Medulla oblongata (tissue), 1 donor: ENCODE results near the gene UBE2H.
"Not testable (repeated sequence)": the region's sequence is repeated elsewhere in the genome, so short reads cannot be mapped to it uniquely, and the experiment has no call there.

Experiments
- DNase-seq: peaks from one replicate; pipeline ENCODE4 v3.0.0-alpha.2; 2015; ENCODE audit errors: extremely low spot score

The UBE2H gene

DNA sequence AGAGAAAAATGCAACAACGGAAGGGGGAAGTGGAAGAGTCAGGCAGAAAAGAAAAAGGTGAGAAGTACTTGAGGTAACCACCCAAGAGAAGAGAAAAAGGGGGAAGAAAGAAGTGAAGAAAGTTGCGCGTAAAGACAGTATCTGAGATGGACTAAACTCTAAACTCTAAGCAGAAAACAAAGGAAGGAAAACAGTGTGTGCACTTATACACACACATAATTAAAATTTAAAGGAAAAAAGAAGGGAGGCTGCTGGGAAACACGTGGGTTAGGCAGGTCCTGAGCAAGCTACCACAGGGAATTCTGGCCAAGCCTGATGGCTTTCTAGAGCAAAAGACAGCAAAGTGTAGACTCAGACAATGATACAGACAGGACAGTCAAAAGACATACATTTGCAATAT is 78.0 kb downstream of the UBE2H start:
- DNase-seq, result no peak

DNA sequence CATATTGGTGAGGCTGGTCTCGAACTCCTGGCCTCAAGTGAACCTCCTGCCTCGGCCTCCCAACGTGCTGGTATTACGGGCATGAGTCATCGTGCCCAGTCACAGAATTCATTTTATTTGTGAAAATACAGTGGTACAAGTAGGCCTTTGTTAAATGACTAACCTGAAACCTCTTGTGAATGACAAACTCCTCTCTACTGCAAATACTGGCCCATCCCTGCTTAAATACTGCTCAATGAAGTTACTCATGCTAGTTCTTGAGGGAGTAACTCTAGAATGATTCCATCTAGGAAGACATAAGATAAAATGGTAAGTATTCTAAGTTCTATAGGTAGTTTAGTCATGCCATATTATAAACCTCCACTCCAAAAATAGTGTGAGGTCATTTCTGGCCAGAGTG is 80.7 kb downstream of the UBE2H start:
- no peak for DNase-seq

DNA sequence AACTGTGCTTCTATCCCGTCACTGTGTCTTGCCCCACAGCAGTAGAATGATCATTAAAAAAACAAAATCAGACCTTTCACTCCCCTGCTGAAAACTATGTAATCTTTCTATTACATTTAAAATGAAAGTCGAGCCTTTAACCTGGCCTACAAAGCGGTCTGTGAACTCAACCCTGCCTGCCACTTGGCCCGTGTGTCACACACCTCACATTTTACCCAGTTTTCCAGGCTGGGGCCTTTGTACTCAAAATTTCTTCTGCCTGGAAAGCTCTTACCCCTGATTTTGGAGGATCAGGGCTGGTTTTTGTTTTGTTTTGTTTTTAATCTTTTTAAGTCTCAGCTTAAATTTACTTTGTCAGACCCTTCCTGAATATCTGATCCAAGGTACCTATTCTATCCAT is 82.1 kb downstream of the UBE2H start:
- DNase-seq, result no peak

DNA sequence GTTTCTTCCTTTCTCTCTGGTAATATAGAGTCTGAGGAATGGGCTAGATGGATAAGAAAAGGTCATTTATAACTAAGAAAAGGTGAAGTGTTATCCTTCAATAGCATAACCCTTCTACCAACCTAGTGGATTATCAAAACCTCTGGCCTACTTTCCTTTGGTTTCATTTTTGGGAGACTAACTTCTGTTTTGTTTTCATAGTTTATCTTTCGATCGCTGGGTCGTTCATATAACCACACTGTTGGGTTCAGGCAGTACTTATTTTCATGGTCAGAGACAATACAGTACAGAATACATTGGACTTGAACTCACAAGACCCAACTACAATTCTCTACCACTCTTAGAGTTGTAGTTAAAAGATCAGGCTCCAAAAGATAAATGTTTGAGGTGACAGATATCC is 86.5 kb downstream of the UBE2H start:
- no peak for DNase-seq

DNA sequence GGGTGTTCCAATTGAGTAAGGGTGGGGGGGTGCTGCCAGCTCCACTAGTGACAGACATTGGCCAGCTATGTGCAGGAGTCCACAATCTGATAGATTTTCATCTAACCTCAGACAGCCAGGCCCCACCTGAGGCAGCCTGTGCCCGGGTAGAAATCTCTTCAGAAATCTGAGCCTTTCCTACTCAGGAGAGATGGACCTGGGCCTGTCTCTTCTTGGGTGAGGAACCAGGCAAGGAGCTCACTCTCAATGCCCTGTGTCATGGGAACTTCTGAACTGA is 86.9 kb downstream of the UBE2H start:
- DNase-seq, result no peak

DNA sequence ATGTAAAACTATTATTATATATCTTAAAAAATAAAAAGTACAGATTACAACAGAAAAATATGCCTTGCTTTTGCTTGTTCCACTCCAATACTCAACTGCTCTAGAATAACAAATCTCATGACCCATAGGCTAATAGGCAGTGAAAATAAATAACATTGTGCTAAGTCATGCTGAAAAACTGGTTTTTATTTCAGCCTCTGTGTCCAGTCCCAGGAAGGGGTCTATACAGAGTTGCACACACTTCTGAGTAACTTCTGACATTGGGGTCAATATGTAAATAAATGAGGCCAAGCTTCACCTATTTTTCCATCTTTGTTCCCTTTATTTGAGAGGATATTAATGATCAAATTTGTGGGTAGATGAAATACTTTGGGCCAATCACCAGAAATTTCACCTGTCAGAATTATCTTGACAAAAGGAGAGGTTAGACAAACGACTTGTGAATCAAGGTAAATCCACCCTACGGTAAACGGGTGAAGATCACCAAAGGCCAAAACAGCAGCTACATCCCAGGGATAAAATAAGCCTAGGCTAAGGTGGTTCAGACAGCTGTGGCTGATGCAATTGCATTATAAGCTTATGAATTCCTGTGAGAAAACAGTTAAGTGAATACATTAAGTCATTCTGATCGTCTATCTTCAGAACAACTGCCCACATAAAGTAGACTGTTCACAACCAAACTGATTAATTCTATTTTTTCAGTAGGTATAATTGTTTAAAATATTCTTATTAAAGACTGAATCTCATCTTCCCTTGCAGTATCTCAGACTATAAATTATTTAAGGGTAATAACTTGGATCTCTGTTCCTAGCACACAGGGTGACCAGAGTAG is 87.5 kb downstream of the UBE2H start:
- DNase-seq, result no peak

DNA sequence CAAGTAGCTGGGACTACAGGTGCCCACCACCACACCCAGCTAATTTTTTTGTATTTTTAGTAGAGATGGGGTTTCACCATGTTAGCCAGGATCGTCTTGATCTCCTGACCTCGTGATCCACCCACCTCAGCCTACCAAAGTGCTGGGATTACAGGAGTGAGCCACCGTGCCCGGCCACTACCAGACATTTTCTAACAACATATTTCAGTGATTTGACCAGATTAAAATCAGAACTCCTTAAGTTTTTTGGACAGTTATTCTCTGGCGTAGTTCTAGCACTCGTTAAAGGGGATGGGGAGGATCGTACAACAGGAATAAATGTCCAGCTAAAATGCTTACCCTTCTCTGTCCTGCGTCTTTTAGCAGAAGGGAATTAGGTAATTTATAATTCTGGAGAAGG is 88.1 kb downstream of the UBE2H start:
- not testable (repeated sequence) for DNase-seq

DNA sequence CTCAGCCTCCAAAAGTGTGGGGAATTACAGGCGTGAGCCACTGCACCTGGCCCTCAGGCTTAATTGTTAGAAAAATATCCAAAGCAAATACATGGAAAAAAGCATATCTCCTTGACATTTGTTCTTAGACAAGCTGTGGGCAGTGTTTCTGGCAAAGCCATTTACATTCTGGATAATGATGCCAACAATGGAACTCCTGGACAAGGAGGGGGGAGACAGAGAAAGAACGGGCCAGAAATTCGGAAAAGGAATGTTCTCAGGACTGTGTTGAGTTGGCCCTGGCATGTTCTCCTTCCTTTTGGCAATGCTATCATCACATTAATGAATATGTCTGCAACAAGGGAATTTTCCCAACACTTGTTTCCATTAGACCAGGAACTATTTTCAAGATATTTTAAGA is 88.7 kb downstream of the UBE2H start:
- no peak for DNase-seq

DNA sequence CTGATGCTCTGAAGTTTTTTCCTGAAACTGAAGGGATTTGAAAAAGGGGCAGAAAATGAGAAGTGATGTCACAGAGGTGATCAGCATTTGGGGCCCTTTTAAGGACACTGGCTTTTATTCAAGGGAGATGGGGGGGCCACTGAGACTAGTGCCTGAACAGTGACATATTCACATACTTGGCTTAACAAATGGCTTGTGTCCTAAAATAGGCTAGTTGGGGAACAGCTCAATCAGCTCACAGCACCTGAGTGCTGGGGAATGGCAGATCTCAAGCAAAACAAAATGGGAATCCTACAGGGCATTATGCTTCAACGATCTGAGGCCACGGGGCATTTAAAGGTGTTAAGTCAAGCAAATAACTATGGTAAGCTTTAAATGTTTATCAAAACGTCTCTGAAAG is 90.1 kb downstream of the UBE2H start:
- DNase-seq, result no peak

DNA sequence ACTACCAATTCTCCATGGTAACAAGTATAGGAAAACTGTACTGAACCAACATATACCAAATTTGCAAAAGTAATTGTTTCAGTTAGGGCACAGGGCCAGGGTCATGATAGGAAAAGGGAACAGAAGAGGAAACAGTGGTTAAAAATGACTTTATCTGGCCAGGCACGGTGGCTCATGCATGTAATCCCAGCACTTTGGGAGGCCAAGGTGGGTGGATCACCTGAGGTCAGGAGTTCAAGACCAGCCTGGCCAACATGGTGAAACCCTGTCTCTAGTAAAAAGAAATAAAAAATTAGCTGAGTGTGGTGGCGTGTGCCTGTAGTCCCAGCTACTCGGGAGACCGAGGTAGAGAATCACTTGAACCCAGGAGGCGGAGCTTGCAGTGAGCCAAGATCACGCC is 92.0 kb downstream of the UBE2H start:
- DNase-seq, result not testable (repeated sequence)

DNA sequence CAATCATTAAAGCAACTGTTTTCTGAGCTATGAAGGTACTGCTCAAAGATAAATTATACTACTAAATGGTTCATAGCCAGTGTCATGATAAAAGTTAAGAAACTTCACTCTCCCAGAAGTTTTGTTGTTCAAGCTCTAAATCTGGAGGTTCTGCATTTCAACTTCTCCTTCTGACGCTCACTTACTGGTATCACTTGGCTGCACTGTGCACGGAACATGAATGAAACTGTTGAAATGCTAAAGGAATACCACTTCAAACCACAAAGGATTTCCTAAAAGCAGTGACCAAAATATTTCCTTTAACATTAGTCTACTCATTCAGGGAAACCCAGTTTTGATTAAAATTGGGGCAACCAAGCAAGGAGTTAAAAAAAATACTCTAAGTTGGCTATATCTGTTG is 93.6 kb downstream of the UBE2H start:
- peak; percentile 81 for DNase-seq

DNA sequence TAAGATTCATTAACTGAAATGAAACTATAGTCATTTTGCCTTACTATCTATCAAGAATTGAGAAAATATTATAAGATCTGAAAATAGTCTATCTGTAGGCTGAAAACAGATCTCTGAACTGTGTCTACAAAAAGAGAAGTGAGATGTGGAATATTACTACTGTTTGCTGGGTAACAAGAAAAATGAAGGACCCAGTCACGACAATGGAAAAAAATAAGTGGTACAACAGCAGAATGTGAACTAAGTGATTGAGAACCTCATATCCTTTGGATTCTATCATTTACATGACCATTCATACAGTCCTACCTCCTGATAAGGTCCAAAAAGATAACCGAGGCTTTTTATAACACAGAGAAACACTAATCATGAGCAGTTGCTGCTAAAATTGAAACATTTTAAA is 94.3 kb downstream of the UBE2H start:
- DNase-seq, result no peak

DNA sequence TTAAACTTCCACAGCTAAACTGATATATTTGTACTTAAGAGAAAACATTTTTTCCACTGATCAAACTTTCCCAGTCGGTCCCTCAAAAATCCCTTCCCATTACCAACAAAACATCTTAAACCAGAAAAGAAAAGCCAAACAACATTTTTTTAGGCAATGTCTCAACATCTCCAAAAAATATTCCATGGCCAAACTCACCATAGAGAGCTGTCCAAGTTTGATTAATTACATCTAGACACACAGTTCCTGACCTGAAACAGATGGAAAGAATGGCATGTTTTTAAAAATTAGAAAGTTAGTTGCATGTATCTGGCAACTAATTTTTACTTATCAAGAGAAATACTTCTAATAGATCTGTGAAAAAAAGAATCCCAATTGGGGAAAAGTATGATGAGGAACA is 95.4 kb downstream of the UBE2H start:
- DNase-seq, result no peak

DNA sequence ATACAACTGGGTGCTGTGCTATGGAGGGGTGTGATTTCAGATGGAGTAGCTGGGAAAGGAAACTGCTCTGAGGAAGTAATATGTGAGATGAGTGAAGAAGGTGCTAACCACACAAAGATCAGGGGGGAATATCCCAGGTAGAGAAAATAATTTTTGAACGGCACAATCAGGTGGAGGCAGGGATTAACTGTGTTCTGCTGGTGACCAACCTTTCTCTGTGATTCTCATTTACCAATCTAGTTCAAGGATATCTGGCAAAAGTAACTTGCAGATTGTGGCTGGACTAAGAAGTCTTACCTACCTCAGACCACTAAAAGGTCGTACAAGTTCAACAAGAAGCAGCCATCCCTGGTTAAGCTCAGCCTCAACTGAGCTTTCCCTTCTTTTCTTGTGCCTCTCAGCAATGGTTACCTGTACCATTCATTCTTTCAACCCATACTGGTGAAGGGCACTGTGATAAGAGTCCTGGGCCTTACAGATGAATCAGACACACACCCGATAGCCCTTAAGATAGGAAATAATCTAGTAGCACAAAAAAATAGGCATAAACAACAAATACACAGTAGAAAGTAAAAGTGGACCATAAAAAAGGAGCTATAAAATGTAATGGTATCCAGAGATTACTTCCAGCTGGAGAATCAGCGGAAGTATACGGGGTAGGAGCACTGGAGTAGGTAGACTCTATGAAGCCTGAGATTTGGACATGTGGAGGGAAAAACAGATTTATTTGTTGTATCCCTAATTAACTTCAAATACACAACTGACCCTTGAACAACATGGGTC is 96.6 kb downstream of the UBE2H start:
- DNase-seq, result no peak

DNA sequence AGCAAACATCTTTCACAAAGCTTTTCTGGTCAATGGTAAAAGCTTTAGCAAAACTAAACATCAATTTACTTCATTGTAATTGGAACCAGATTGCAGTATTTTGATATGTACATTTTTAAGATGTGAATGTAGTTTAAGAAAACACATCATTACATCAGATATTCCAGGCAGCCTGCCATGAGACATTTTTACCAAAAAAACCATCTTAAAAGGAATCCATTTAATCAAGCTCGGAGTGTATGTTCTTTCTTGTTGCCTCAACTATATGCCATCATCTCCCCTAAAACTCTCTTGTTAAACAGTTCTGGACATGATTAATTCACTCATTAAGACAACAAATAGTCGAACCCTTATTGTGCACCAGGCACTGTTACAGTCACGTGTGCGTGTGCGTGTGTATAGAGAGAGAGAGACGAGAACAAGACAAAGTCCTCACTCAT is 97.5 kb downstream of the UBE2H start:
- no peak for DNase-seq

DNA sequence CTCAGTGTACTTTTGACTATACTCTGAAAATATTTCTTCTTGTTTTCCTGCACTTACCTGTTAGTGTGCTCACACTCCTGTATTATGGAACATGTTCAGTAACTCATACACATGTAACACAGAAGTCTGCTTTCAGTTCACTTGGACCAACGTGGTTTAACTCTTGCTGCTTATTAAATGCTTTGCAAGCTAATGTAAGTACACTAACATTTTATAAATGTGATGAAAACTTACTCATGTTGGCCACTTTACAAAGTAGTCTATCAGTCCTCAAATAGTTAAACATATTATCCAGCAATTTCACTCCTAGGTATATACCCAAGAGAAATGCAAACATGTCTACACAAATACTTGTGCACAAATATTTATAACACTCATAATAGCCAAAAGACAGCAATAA is 98.4 kb downstream of the UBE2H start:
- no peak for DNase-seq

DNA sequence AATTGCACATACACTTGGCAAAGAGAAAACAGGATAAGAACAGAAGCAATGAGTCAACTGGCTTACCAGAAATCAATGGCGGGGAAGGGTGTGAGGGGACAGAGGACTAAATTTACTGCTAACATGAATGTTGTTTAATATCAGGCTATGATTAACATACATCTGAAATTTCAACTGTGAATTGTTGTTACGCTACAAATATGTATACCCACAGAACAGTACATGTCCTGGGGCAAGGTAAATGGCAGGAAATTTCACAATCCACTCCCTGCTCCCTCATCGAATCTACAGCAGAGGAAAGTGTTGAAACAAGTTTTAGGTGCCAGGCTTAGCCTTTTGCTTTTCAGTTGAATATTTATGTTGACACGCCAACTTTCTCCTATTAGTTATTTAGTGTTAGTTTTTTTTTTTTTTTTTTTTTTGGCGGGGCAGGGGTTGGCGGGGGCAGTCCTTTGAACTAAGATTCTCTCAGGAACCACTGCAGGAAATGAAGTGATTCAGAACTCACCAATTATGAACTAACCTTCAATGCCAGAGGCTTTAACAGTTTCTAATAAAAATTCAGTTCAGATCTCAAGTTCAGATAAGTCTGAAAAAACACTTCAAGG is 99.0 kb downstream of the UBE2H start:
- DNase-seq, result no peak

DNA sequence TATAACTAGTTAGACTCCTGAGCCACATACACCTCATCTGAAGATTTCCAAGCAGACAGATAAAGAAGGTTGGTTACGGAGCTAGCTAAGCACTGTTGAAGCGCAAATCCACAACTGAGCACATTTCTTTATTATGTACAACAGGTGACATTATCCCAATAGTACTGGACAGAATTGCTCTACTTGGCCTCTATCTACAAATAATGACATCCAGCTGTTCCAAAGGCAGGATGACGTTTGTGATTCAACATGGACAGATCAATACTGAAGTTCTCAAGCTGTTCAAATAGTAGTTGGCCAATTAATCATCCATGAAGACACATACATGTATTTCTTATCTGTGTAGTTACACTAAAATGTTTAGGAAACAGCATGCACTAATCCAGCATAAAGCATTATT is 101.0 kb downstream of the UBE2H start:
- no peak for DNase-seq

DNA sequence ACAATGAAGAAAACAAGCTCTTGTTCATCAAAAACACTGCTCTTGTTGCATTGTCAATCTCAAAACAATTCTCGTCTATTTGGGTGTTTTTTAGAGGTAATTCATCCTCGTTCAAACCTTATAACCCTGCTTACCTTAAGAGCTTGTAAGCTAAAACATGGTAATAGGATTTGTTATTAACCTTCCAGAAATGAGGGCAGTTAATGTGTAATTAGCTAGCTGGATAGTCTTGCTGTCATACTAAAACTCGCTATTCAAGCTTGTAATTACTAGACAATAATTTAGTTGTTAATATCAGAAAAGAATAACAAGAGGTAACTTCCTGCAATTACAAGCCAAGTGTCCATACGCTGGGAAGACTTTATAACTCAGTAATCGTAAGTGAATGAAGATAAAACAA is 101.6 kb downstream of the UBE2H start:
- no peak for DNase-seq

DNA sequence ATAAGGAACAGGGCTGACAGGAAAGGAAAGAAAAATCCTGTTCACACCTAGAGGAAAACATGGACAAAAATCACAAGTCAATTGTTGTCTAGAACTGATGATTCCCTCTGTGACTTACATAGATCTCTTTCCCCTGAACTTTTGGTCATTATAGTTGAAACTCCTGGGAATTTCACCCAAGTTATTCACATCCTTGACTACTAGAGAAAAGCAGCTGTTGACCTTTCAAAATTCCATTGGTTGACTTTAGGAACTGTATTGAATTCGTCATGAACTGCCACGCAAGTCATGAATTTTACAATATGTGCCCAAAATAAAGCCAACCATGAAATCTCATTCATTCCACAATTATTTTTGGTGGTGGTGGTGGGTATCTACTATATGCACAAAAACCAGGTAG is 104.3 kb downstream of the UBE2H start:
- DNase-seq, result no peak

DNA sequence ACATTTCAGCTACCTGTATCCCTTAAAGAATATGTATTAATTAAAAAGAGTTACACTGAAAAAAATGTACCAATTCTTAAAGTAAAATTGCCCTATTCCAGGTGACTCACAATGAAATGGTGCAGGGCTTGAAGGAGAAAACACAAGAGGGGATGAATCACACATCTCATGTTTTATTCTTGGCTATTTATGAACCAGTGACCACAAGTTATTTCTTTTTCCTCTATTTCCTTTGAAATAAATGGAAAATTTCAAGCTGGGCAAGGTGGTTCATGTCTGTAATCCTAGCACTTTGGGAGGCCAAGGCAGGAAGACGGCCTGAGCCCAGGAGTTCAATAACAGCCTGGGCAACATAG is 106.8 kb downstream of the UBE2H start:
- DNase-seq, result no peak

DNA sequence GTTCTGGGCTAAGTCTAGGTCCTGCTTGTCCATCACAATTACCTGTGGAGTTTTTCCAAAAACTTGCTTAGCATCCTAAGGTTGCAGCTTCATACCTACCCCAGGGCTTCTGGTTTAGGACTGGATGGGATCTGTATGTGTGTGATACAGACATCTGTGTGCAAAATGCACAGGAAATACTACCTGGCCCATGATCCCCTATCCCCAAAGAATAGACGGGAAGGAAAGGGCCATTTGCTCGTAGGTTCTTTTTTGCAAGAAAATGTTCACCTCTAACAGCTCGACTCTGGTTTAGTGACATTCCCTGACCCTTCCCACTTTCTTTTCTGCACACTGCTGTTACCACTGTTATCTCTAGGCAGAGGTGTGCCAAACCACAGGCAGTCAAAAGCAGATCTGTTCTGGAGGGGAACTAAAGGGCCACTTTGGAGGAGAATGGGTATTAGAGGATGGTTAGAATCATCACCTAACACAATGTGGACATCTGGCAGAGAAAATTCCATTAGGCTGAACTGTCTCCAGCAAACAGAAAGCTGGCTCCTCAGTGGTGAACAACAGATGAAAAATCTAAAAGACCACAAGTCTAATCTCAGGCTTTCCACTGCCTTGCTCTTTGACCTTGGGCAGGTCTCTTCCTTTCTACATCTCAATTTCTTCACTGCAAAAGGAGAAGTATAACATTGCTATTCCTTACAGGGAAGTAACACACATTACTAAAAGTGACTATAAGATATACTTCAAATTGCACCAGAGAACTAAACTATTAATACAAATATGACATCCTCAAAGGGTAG is 107.4 kb downstream of the UBE2H start:
- no peak for DNase-seq
